ENCODE measurements around the gene NNMT.

Gene NNMT

GRCh38 chr11:114263513-114264170 is 32.6 kb upstream of the NNMT start:
- no peak for DNase-seq (ENCODE audit: low read depth)

- DNase-seq (ENCODE audit: low read depth): no peak
These were observed 31.8 kb upstream of the NNMT start for GRCh38 chr11:114264381-114264780.

GRCh38 chr11:114265122-114265878 is 30.9 kb upstream of the NNMT start:
- DNase-seq (ENCODE audit: low read depth): no peak

- no peak for DNase-seq (ENCODE audit: low read depth)
These were observed 26.7 kb upstream of the NNMT start for GRCh38 chr11:114269498-114269897.

GRCh38 chr11:114270531-114271270 is 25.5 kb upstream of the NNMT start:
- DNase-seq (ENCODE audit: low read depth): no peak

GRCh38 chr11:114271316-114271715 is 24.9 kb upstream of the NNMT start:
- no peak for DNase-seq (ENCODE audit: low read depth)

GRCh38 chr11:114272311-114272710 is 23.9 kb upstream of the NNMT start:
- no peak for DNase-seq (ENCODE audit: low read depth)

GRCh38 chr11:114273071-114273470 is 23.1 kb upstream of the NNMT start:
- no peak for DNase-seq (ENCODE audit: low read depth)

GRCh38 chr11:114273890-114274635 is 22.1 kb upstream of the NNMT start:
- DNase-seq (ENCODE audit: low read depth): no peak

GRCh38 chr11:114274637-114275036 is 21.6 kb upstream of the NNMT start:
- no peak for DNase-seq (ENCODE audit: low read depth)

- no peak for DNase-seq (ENCODE audit: low read depth)
These were observed 20.9 kb upstream of the NNMT start for GRCh38 chr11:114275280-114275679.

- DNase-seq (ENCODE audit: low read depth): no peak
These were observed 20.1 kb upstream of the NNMT start for GRCh38 chr11:114276077-114276476.

GRCh38 chr11:114277637-114278341 is 18.4 kb upstream of the NNMT start:
- no peak for DNase-seq (ENCODE audit: low read depth)

- DNase-seq (ENCODE audit: low read depth): no peak
These were observed 17.7 kb upstream of the NNMT start for GRCh38 chr11:114278342-114279065.

GRCh38 chr11:114279792-114280546 is 16.2 kb upstream of the NNMT start:
- DNase-seq (ENCODE audit: low read depth): no peak

- DNase-seq (ENCODE audit: low read depth): no peak
These were observed 15.5 kb upstream of the NNMT start for GRCh38 chr11:114280696-114281095.

GRCh38 chr11:114281388-114281956 is 14.7 kb upstream of the NNMT start:
- DNase-seq (ENCODE audit: low read depth): no peak

GRCh38 chr11:114282488-114282887 is 13.7 kb upstream of the NNMT start:
- DNase-seq (ENCODE audit: low read depth): no peak

GRCh38 chr11:114283422-114283821 is 12.8 kb upstream of the NNMT start:
- DNase-seq (ENCODE audit: low read depth): no peak

GRCh38 chr11:114284021-114284420 is 12.2 kb upstream of the NNMT start:
- no peak for DNase-seq (ENCODE audit: low read depth)

Data from activated T-cell treated with anti-CD3 and anti-CD28 coated beads for 24 hours (primary cell).